Mesothelial cell of epicardium (in vitro differentiated cells): ENCODE data around the gene SERINC1. TPM values are rescaled to one million over a fixed set of nuclear protein-coding genes. Genes with fewer than 3 reads are reported as not detected.
A peak's percentile ranks its signal among the peaks of the same experiment; 100 is the strongest.

Experiments
- DNase-seq, 2 experiments: peaks; one replicate each; pipeline ENCODE4 v3.0.0; 2021; ENCODE audit warnings: low spot score in 2 of 2; ENCODE audit not compliant: unreplicated experiment in 2 of 2
- H3K27ac Mint-ChIP-seq: 2 replicates; pipeline ENCODE4 v1.8.0; 2021; ENCODE audit warnings: mixed read lengths
- H3K27me3 Mint-ChIP-seq: 2 replicates; pipeline ENCODE4 v1.8.0; 2021; ENCODE audit warnings: low read depth, mixed read lengths
- H3K36me3 Mint-ChIP-seq: 2 replicates; pipeline ENCODE4 v1.8.0; 2021; ENCODE audit warnings: mixed read lengths
- H3K4me1 Mint-ChIP-seq: 2 replicates; pipeline ENCODE4 v1.8.0; 2021; ENCODE audit warnings: mixed read lengths
- H3K4me3 Mint-ChIP-seq: 2 replicates; pipeline ENCODE4 v1.8.0; 2021; ENCODE audit warnings: mild to moderate bottlenecking, moderate library complexity, mixed read lengths
- H3K9me3 Mint-ChIP-seq: 2 replicates; pipeline ENCODE4 v1.8.0; 2021; ENCODE audit warnings: mixed read lengths
- CTCF ChIP-seq: fragments of 200-600 bp; sonication (generic); IDR thresholded peaks from one replicate; pipeline ENCODE4 v1.5.0; 2021; ENCODE audit warnings: antibody characterized with exemption; ENCODE audit not compliant: unreplicated experiment
- total RNA-seq: library from RNA; stranded (reverse); gene quantifications from 3 replicates; pipeline ENCODE4 v1.2.1, GENCODE V29; 2021

SERINC1 gene
- total RNA-seq, 1 donor from 2014 or later: 99.5 TPM

DNA sequence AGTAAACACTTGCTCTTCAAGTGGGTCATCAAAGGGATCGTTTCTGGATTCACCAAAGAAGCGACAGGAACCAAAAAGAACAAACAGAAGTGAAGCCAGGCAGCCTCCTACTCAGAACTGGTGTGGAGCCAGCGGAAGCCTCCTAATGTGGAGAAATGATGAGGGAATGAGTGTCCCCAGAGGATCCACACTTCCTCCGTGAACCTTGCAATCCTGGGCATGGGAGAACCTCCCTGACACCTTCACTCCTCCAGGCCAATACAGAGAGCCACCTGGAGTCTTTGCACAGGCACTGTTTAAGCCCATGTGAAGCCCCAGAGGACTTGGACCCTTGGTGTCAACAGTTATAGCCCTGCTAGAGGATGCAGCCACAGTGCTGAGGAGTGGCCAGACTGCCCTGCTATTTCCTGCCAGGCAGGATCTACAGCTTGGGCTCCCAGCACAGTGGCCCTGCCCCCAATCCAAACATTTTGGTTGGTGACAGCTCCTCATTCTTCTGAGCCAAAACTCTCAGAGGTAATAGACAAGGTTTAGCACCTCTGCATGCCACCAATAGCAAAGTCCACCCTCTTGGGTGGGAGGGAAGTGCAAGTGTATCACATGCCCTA lies 23.2 kb upstream of the SERINC1 start:
- no peaks in the 10 kb centered on the region for H3K27me3 Mint-ChIP-seq
- H3K36me3 Mint-ChIP-seq: peaks cover 57% of the 10 kb centered on the region
- peaks cover 42% of the 10 kb centered on the region for H3K9me3 Mint-ChIP-seq
- H3K4me3 Mint-ChIP-seq: no peak overlapping the region
- H3K4me1 Mint-ChIP-seq: peaks cover 8% of the 10 kb centered on the region
- no peak for DNase-seq
- TF ChIP-seq CTCF: no peak
- H3K27ac Mint-ChIP-seq: no peak overlapping the region

- peaks cover 38% of the 10 kb centered on the region for H3K36me3 Mint-ChIP-seq
Observed at GRCh38 chr6:122491919-122492555, 20.4 kb upstream of the SERINC1 start.

DNA sequence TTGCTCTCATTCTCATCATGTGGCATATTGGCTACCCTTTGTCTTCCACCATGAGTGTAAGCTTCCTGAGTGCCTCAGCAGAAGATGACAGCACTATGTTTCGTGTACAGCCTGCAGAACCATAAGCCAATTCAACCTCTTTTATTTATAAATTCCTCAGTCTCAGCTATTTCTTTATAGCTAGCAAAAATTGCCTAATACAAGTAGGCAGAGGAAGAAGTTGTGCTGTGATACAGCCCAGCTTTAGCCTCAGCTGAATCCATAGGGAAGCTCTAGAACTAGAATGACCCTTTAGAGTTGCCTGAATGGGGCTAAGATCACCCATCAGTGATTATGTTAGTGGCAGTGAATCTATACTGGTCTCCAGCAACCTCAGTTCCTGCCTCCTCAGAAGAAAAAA lies 19.0 kb upstream of the SERINC1 start:
- Mint-ChIP-seq H3K4me3 (no peak overlapping the region), H3K9me3 (peaks cover 8% of the 10 kb centered on the region), H3K36me3 (peaks cover 26% of the 10 kb centered on the region), H3K4me1 (peaks cover 19% of the 10 kb centered on the region), H3K27me3 (no peaks in the 10 kb centered on the region), H3K27ac (no peak overlapping the region)
- no peak for DNase-seq
- TF ChIP-seq CTCF: no peak

More at GRCh38 chr6:122491919-122492555, 20.4 kb upstream of the SERINC1 start:
- Mint-ChIP-seq H3K27ac (no peak overlapping the region), H3K4me3 (no peak overlapping the region), H3K27me3 (no peaks in the 10 kb centered on the region), H3K4me1 (peaks cover 8% of the 10 kb centered on the region), H3K9me3 (peaks cover 16% of the 10 kb centered on the region)
- TF ChIP-seq CTCF: peak; percentile 56
- DNase-seq: peak in 1 of 2 experiments; percentile 66

DNA sequence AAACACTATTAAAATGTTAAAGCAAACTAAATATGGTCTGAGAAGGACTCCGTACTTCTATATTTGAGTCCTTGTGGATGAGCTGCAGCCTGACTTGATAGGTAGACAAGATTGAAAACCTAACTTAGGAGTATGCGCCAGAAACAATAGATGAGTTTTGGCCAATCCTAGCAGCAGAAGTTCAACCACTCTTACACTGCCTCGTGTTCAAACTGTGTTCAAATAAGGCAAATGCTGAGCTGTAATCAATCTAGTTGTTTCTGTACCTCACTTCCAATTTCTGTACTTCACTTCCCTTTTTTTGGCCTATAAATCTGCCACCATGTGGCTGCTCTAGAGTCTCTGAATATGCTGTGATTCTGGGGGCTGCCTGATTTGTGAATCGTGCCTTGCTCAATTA lies 13.2 kb upstream of the SERINC1 start:
- no peak for TF ChIP-seq CTCF
- Mint-ChIP-seq H3K27me3 (no peaks in the 10 kb centered on the region), H3K27ac (peak overlapping the region; percentile 69), H3K4me1 (peaks cover 26% of the 10 kb centered on the region), H3K9me3 (no peaks in the 10 kb centered on the region), H3K4me3 (peak overlapping the region; percentile 47), H3K36me3 (peaks cover 3% of the 10 kb centered on the region)
- DNase-seq: no peak

GRCh38 chr6:122482750-122483080 lies 11.1 kb upstream of the SERINC1 start:
- Mint-ChIP-seq H3K9me3 (no peaks in the 10 kb centered on the region), H3K4me3 (peak overlapping the region; percentile 80), H3K27ac (peak overlapping the region; percentile 59), H3K36me3 (no peaks in the 10 kb centered on the region), H3K27me3 (no peaks in the 10 kb centered on the region), H3K4me1 (peaks cover 26% of the 10 kb centered on the region)
- no peak for TF ChIP-seq CTCF
- DNase-seq: no peak
